HL-60 (cell line): ENCODE measurements around the gene BAZ1A.

ENCODE experiments used
- DNase-seq, 2 experiments: peaks; one replicate each; pipeline ENCODE4 v3.0.0-alpha.2; 2010 to 2020; ENCODE audit warnings: low read depth in 1 of 2, low spot score in 1 of 2
- H3K27ac ChIP-seq: fragments of 250-450 bp; sonication (Bioruptor Pico); replicated peaks from 2 replicates; pipeline ENCODE4 v1.5.1; 2020; ENCODE audit warnings: mild to moderate bottlenecking, moderate library complexity
- H3K27me3 ChIP-seq: fragments of 250-450 bp; sonication (Bioruptor Pico); 2 replicates; pipeline ENCODE4 v1.5.1; 2021; ENCODE audit warnings: mild to moderate bottlenecking, moderate library complexity; ENCODE audit not compliant: insufficient read depth, poor library complexity, severe bottlenecking
- H3K4me3 ChIP-seq: replicated peaks from 2 replicates; pipeline ENCODE4 v1.5.1; 2011; ENCODE audit warnings: mild to moderate bottlenecking, control low read depth, low read length; ENCODE audit not compliant: insufficient read depth
- CTCF ChIP-seq: IDR thresholded peaks from one replicate; pipeline ENCODE4 v1.5.1; 2011; ENCODE audit warnings: low read length, control low read depth, inconsistent platforms; ENCODE audit not compliant: insufficient read depth
- GABPA ChIP-seq: IDR thresholded peaks from 2 replicates; pipeline ENCODE4 v1.6.1; 2012; ENCODE audit warnings: low read depth
- POLR2AphosphoS5 ChIP-seq: IDR thresholded peaks from 2 replicates; pipeline ENCODE4 v1.6.1; 2012; ENCODE audit warnings: low read depth
- SPI1 ChIP-seq: IDR thresholded peaks from 2 replicates; pipeline ENCODE4 v1.6.1; 2012; ENCODE audit warnings: low read depth, mild to moderate bottlenecking, borderline replicate concordance
- TF ChIP-seq, protein P1 (sequence below): IDR thresholded peaks from 2 replicates; pipeline ENCODE4 v1.6.1; 2012; ENCODE audit warnings: low read depth; ENCODE audit not compliant: insufficient replicate concordance

Gene BAZ1A

DNA sequence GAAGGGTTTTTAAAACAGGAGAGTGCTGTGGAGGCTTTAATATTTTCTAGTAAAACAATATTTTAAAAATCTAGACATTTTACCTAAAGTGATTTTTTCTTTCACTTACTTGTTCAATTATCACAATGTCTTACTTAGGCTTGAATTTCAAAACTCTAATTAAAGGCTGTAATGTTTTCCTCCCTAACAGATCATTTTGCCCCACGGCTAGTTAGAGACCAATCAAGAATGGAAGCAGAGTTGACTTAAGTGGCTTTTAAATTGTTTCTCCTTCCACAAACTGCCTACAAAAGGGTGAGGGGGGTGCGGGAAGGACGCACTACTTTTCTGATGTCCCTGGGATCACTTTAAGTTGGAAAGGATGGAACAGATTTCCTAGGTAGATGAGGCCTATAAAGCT, 151.3 kb downstream of the BAZ1A start:
- H3K27me3 ChIP-seq: no peaks in the 10 kb centered on the region
- no peak overlapping the region for H3K27ac ChIP-seq
- TF ChIP-seq SPI1: no peak
- no peak for TF ChIP-seq CTCF
- TF ChIP-seq, protein P1, sequence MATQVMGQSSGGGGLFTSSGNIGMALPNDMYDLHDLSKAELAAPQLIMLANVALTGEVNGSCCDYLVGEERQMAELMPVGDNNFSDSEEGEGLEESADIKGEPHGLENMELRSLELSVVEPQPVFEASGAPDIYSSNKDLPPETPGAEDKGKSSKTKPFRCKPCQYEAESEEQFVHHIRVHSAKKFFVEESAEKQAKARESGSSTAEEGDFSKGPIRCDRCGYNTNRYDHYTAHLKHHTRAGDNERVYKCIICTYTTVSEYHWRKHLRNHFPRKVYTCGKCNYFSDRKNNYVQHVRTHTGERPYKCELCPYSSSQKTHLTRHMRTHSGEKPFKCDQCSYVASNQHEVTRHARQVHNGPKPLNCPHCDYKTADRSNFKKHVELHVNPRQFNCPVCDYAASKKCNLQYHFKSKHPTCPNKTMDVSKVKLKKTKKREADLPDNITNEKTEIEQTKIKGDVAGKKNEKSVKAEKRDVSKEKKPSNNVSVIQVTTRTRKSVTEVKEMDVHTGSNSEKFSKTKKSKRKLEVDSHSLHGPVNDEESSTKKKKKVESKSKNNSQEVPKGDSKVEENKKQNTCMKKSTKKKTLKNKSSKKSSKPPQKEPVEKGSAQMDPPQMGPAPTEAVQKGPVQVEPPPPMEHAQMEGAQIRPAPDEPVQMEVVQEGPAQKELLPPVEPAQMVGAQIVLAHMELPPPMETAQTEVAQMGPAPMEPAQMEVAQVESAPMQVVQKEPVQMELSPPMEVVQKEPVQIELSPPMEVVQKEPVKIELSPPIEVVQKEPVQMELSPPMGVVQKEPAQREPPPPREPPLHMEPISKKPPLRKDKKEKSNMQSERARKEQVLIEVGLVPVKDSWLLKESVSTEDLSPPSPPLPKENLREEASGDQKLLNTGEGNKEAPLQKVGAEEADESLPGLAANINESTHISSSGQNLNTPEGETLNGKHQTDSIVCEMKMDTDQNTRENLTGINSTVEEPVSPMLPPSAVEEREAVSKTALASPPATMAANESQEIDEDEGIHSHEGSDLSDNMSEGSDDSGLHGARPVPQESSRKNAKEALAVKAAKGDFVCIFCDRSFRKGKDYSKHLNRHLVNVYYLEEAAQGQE: no peak
- no peak for TF ChIP-seq POLR2AphosphoS5
- TF ChIP-seq GABPA: no peak
- H3K4me3 ChIP-seq: no peak overlapping the region
- no peak for DNase-seq

GRCh38 chr14:34722723-34723545, 152.2 kb downstream of the BAZ1A start:
- no peak for TF ChIP-seq GABPA
- TF ChIP-seq SPI1: no peak
- TF ChIP-seq CTCF: peak; percentile 79
- TF ChIP-seq, protein P1: no peak
- H3K27ac ChIP-seq: no peak overlapping the region
- DNase-seq: peak in 1 of 2 experiments; percentile 38
- H3K4me3 ChIP-seq: no peak overlapping the region
- no peaks in the 10 kb centered on the region for H3K27me3 ChIP-seq

DNA sequence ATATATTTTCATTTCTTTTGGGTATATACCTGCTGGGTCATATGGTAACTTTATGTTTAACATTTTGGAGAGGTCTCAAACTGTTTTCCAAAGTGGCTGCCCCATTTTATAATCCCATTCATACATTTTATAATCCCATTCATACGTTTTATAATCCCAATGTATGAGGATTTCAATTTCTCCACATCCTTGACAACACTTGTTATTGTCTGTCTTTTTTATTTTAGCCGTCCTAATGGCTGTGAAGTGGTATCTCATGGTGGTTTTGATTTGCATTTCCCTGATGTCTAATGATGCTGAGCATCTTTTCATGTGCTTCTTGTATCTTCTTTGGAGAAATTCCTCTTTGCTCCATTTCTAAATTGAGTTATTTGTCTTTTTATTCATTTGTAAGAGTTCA, 154.0 kb downstream of the BAZ1A start:
- H3K4me3 ChIP-seq: no peak overlapping the region
- TF ChIP-seq GABPA (no peak), CTCF (no peak), POLR2AphosphoS5 (no peak), SPI1 (no peak)
- TF ChIP-seq, protein P1: no peak
- H3K27me3 ChIP-seq: no peaks in the 10 kb centered on the region
- DNase-seq: no peak
- H3K27ac ChIP-seq: no peak overlapping the region
